ENCODE measurements around the gene DENND1A.

- no peak for TF ChIP-seq ZNF274 (IDR thresholded peaks at IDR 0.05; ENCODE audit: low read depth, low read length)
- no peak for TF ChIP-seq YY1 (IDR thresholded peaks at IDR 0.05; ENCODE audit: insufficient read depth, insufficient read length)
Observed at GRCh38 chr9:123832176-123832575, 97.8 kb downstream of the DENND1A start.

Measured in NT2/D1 (cell line).